Ovary (tissue), 9 donors: Measurements from ENCODE around the gene F5. TPM values are rescaled to one million over a fixed set of nuclear protein-coding genes. Genes with fewer than 3 reads are reported as not detected.

Experiments used
- DNase-seq, 5 donors: peaks; one replicate each; pipeline ENCODE4 v3.0.0-alpha.2; 2019 to 2020
- H3K27ac ChIP-seq, 2 donors: fragments of 200-600 bp; one replicate each; pipeline versions ENCODE4 v1.5.1 to v1.8.0; 2019 to 2022
- H3K27me3 ChIP-seq: fragments of 200-600 bp; one replicate; pipeline ENCODE4 v1.8.0; 2022
- H3K36me3 ChIP-seq: fragments of 200-600 bp; sonication (generic); one replicate; pipeline ENCODE4 v1.5.1; 2019
- H3K4me1 ChIP-seq: one replicate; pipeline ENCODE4 v1.8.1; 2013; ENCODE audit warnings: mild to moderate bottlenecking, moderate library complexity; ENCODE audit not compliant: insufficient read depth
- H3K4me3 ChIP-seq: fragments of 200-600 bp; sonication (generic); one replicate; pipeline ENCODE4 v1.5.1; 2017
- H3K9me3 ChIP-seq, 2 donors: fragments of 200-600 bp in 1 of 2; sonication (generic) in 1 of 2; one replicate each; pipeline versions ENCODE4 v1.5.1 to v1.8.1; 2013 to 2019; ENCODE audit warnings: mild to moderate bottlenecking in 1 of 2, moderate library complexity in 1 of 2
- EP300 ChIP-seq: sonication (generic); formaldehyde crosslinking; IDR thresholded peaks from one replicate; pipeline ENCODE4 v1.6.1; 2017; ENCODE audit warnings: antibody characterized with exemption
- POLR2A ChIP-seq: fragments of 450-650 bp; IDR thresholded peaks from one replicate; pipeline ENCODE4 v1.6.1; 2017; ENCODE audit warnings: antibody characterized with exemption, mild to moderate bottlenecking, moderate library complexity
- WGBS, 3 donors: extraction: QIAGEN DNeasy Blood & Tissue Kit in 1 of 3; methylation state at CpG; one replicate each; pipeline versions ENCODE4 v1.1.5 to v1.1.7; 2013 to 2017; 5-methylcytosine and 5-hydroxymethylcytosine counted together
- intact Hi-C, 4 donors: fragments of 100-400 bp; cut with DNase I; formaldehyde crosslinking; loops; one replicate each; pipeline versions ENCODE4 v1.11.0 to v1.15.1; 2022 to 2023
- polyA plus RNA-seq, 2 donors: library from polyadenylated mRNA; stranded (reverse); fragments of 200-250 nt in 1 of 2; fragments of 350-450 nt in 1 of 2; fragmentation: Illumina TruSeq in 1 of 2; extraction: RNeasy Lipid Tissue Mini Kit (QIAGEN cat#74804) in 1 of 2; gene quantifications; one replicate each; pipeline ENCODE4 v1.2.3, GENCODE V29; 2013 to 2014
- total RNA-seq, 7 donors: library from RNA; depleted of rRNA in 2 of 7; stranded (reverse); fragments of >200 nt in 2 of 7; fragmentation: NEBNext Ultra II Directional in 3 of 7; extraction: Animal tissue kit (Norgen Biotek cat#: 25700) in 3 of 7; gene quantifications; one replicate each; pipeline versions ENCODE4 v1.1.0 to v1.2.4, GENCODE V29; 2016 to 2023
- TF ChIP-seq, protein P1 (sequence below), 3 donors: fragments of 450-650 bp in 2 of 3; fragments of 200-600 bp in 1 of 3; IDR thresholded peaks; one replicate each; pipeline versions ENCODE4 v1.5.1 to v1.8.0; 2016 to 2022; ENCODE audit warnings: antibody characterized with exemption in 3 of 3, mild to moderate bottlenecking in 1 of 3
- donor health status: DM: no; HTN: no; CAD: no; lungs with moderate emphysema.
- donor health status: DM: no; HTN: no; CAD: no.
- donor health status: Bipolar disorder and iron deficiency.
- donor health status: DM: yes; HTN: yes; CAD: no.
- donor health status: DM: no; HTN: no; CAD: no.
- donor health status: DM: yes; HTN: yes; CAD: no.

F5 gene
- total and polyA plus RNA-seq, 9 donors = 0.05 to 3.3 (median 0.31) TPM; not detected in 2

DNA sequence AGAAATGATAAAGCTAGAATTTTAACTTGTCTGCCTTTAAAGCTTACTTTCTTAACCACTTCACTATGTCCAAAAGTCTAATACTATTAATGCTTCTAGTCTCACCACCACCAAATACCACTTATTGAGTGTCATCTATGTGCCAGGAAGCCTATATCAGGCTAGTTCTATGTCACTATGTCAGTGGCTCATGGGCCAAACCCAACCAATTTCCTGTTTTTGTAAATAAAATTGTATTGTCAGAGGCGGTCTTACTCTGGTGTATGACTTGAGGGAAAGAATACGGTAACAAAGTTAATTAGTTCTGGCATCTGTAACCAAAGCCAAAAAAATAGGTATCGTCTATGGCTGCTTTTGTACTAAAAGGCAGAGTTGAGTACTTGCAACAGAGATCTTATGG is 14.8 kb downstream of the F5 start:
- WGBS, 3 donors = 76 to 79% (median 76%) methylated on average over 3 of the region's 3 CpGs
- no peak for DNase-seq
- no peak overlapping the region for H3K4me3 ChIP-seq
- H3K27ac ChIP-seq = no peak overlapping the region
- no peaks in the 10 kb centered on the region for H3K27me3 ChIP-seq
- H3K4me1 ChIP-seq = no peaks in the 10 kb centered on the region
- no peaks in the 10 kb centered on the region for H3K9me3 ChIP-seq
- no peaks in the 10 kb centered on the region for H3K36me3 ChIP-seq
- TF ChIP-seq, protein P1, sequence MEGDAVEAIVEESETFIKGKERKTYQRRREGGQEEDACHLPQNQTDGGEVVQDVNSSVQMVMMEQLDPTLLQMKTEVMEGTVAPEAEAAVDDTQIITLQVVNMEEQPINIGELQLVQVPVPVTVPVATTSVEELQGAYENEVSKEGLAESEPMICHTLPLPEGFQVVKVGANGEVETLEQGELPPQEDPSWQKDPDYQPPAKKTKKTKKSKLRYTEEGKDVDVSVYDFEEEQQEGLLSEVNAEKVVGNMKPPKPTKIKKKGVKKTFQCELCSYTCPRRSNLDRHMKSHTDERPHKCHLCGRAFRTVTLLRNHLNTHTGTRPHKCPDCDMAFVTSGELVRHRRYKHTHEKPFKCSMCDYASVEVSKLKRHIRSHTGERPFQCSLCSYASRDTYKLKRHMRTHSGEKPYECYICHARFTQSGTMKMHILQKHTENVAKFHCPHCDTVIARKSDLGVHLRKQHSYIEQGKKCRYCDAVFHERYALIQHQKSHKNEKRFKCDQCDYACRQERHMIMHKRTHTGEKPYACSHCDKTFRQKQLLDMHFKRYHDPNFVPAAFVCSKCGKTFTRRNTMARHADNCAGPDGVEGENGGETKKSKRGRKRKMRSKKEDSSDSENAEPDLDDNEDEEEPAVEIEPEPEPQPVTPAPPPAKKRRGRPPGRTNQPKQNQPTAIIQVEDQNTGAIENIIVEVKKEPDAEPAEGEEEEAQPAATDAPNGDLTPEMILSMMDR (IDR thresholded peaks at IDR 0.05) = no peak
- no peak for TF ChIP-seq EP300
- no peak for TF ChIP-seq POLR2A
- intact Hi-C loops = no loop called here

DNA sequence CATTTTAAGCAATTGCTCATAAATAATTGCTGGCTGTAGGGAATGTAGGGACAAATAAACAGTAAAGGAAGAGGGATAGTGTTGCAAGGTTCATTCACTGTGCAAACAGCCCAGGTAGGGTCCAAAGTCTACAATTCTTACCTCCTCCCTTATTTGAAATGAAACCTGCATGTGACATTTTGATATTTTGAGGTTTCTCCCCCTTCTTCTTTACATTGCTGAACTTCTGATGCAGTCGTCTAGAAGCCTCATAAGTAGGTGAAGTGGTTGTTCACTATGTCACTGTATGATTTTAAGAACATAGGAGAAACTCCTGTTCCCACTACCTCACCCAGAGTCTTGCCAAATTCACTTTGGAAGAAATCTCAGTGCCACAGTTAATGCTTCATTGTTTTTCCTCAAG is 16.1 kb downstream of the F5 start:
- no peak overlapping the region for H3K27ac ChIP-seq
- H3K4me1 ChIP-seq = no peaks in the 10 kb centered on the region
- 39 to 58% (median 54%) methylated on average over 1 of the region's 1 CpG for WGBS, 3 donors
- TF ChIP-seq, protein P1 (IDR thresholded peaks at IDR 0.05) = no peak
- TF ChIP-seq EP300 (no peak), POLR2A (no peak)
- no peaks in the 10 kb centered on the region for H3K9me3 ChIP-seq
- no peak overlapping the region for H3K4me3 ChIP-seq
- intact Hi-C loops = no loop called here
- no peaks in the 10 kb centered on the region for H3K27me3 ChIP-seq
- DNase-seq = no peak
- no peaks in the 10 kb centered on the region for H3K36me3 ChIP-seq

DNA sequence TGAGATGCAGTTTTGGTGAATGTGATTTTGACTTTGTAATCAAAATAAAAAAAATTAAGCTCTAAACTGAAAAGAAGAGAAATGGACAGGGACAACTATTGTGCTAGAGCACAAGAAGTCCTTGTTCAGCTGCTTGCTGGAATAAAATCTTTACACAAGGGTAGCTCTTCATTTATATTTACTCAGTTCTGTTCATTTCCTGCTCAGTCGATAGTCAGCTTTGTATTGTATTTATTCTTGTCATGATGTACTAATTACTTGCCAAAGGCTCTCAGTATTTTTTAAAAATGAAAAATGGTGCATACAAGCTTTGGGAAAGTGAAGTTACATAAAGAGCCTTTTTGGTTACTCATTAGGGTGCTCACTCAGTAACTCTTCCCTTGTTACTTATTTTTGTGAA is 17.8 kb downstream of the F5 start:
- WGBS, 3 donors = 36 to 53% (median 43%) methylated on average over 1 of the region's 1 CpG
- DNase-seq = no peak
- Histone ChIP-seq H3K27me3 (no peaks in the 10 kb centered on the region), H3K36me3 (no peaks in the 10 kb centered on the region), H3K4me3 (no peak overlapping the region), H3K27ac (no peak overlapping the region), H3K4me1 (no peaks in the 10 kb centered on the region), H3K9me3 (no peaks in the 10 kb centered on the region)
- TF ChIP-seq EP300 (no peak), POLR2A (no peak)
- TF ChIP-seq, protein P1 (IDR thresholded peaks at IDR 0.05) = no peak
- intact Hi-C loops = no loop called here

DNA sequence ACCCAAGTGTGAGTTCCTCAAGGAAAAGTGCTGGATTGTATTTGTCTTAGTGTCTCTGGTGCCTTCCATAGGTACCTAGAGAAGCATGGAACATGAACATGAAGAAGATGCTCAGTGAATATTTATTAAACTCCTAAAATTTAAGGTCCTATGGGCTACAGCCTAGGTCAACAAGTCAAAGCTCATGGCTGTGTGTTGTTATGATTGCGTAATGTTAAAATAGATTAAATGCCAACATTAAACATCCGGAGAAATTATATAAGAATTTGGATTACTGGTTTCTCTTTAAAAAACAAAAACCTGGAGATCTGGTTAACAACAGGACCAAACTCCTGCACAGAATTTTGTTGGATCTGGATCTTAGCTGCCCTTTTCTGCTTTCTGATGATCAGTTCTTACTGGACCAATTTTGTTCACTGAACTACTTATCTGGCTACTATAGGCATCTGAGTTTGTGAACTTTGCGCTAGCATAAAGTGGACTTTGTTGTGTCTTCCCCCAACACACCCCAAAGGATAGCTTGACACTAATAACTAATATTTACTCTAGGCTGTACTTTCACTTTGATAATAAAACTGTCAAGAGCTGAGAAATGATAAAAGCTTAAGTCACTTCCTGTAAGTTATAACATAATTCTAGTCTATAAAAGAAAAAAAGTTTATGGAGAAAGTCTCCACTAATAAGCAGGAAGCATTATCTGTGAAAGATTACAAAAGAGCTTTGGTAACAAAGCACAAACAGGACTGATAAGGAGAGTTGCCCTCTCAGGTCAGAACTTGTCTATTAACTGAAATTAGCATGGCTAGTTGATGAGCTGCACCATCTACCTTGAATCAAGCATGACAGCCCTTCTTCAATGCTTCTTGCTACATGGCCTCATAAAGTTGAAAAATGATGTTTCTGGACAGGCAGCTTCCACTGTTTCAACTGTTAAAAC is 20.7 kb downstream of the F5 start:
- H3K4me3 ChIP-seq = no peak overlapping the region
- intact Hi-C loops = no loop called here
- 61 to 66% (median 63%) methylated on average over 3 of the region's 3 CpGs for WGBS, 3 donors
- DNase-seq = no peak
- no peak overlapping the region for H3K27ac ChIP-seq
- H3K27me3 ChIP-seq = no peaks in the 10 kb centered on the region
- H3K4me1 ChIP-seq = no peaks in the 10 kb centered on the region
- no peaks in the 10 kb centered on the region for H3K9me3 ChIP-seq
- TF ChIP-seq EP300 = no peak
- TF ChIP-seq, protein P1 (IDR thresholded peaks at IDR 0.05) = no peak
- TF ChIP-seq POLR2A = no peak
- no peaks in the 10 kb centered on the region for H3K36me3 ChIP-seq
